DMS153 (cell line): ENCODE data around the gene TGFB1.

ENCODE experiments used
- DNase-seq: peaks from one replicate; lab custom pipeline; 2025; lab: John Stamatoyannopoulos, UW

TGFB1 gene

GRCh38 chr19:41321204-41321599, 32.5 kb downstream of the TGFB1 start:
- no peak for DNase-seq

- no peak for DNase-seq
Observed at GRCh38 chr19:41320568-41320967, 33.2 kb downstream of the TGFB1 start.

GRCh38 chr19:41320185-41320518, 33.6 kb downstream of the TGFB1 start:
- DNase-seq: no peak

- no peak for DNase-seq
Observed at GRCh38 chr19:41319500-41320184, 34.1 kb downstream of the TGFB1 start.

GRCh38 chr19:41318696-41319499, 34.8 kb downstream of the TGFB1 start:
- DNase-seq: no peak

- DNase-seq: no peak
Observed at GRCh38 chr19:41316306-41316920, 37.3 kb downstream of the TGFB1 start.

GRCh38 chr19:41311613-41312012, 42.1 kb downstream of the TGFB1 start:
- DNase-seq: no peak

GRCh38 chr19:41311072-41311471, 42.6 kb downstream of the TGFB1 start:
- no peak for DNase-seq

GRCh38 chr19:41310033-41310831, 43.5 kb downstream of the TGFB1 start, which contains the start of gene CCDC97:
CCDC97 (plus strand) TSS chr19:41310172; CDS start chr19:41310311, 139 bp downstream.
- DNase-seq: peak; percentile 57

- DNase-seq: no peak
Observed at GRCh38 chr19:41309180-41310032, 44.3 kb downstream of the TGFB1 start.

GRCh38 chr19:41308450-41309179, 45.1 kb downstream of the TGFB1 start:
- peak; percentile 68 for DNase-seq

GRCh38 chr19:41307954-41308449, 45.7 kb downstream of the TGFB1 start:
- no peak for DNase-seq

GRCh38 chr19:41307090-41307875, 46.4 kb downstream of the TGFB1 start:
- DNase-seq: no peak

GRCh38 chr19:41305927-41306793, 47.6 kb downstream of the TGFB1 start:
- no peak for DNase-seq

- no peak for DNase-seq
Observed at GRCh38 chr19:41304706-41305483, 48.8 kb downstream of the TGFB1 start.

- no peak for DNase-seq
Observed at GRCh38 chr19:41303954-41304353, 49.8 kb downstream of the TGFB1 start.

GRCh38 chr19:41302624-41303351, 50.9 kb downstream of the TGFB1 start:
- no peak for DNase-seq
